ENCODE results near the gene ZNF687.
"Not testable (repeated sequence)": the region's sequence is repeated elsewhere in the genome, so short reads cannot be mapped to it uniquely, and the experiment has no call there.

Gene ZNF687, protein sequence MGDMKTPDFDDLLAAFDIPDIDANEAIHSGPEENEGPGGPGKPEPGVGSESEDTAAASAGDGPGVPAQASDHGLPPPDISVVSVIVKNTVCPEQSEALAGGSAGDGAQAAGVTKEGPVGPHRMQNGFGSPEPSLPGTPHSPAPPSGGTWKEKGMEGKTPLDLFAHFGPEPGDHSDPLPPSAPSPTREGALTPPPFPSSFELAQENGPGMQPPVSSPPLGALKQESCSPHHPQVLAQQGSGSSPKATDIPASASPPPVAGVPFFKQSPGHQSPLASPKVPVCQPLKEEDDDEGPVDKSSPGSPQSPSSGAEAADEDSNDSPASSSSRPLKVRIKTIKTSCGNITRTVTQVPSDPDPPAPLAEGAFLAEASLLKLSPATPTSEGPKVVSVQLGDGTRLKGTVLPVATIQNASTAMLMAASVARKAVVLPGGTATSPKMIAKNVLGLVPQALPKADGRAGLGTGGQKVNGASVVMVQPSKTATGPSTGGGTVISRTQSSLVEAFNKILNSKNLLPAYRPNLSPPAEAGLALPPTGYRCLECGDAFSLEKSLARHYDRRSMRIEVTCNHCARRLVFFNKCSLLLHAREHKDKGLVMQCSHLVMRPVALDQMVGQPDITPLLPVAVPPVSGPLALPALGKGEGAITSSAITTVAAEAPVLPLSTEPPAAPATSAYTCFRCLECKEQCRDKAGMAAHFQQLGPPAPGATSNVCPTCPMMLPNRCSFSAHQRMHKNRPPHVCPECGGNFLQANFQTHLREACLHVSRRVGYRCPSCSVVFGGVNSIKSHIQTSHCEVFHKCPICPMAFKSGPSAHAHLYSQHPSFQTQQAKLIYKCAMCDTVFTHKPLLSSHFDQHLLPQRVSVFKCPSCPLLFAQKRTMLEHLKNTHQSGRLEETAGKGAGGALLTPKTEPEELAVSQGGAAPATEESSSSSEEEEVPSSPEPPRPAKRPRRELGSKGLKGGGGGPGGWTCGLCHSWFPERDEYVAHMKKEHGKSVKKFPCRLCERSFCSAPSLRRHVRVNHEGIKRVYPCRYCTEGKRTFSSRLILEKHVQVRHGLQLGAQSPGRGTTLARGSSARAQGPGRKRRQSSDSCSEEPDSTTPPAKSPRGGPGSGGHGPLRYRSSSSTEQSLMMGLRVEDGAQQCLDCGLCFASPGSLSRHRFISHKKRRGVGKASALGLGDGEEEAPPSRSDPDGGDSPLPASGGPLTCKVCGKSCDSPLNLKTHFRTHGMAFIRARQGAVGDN

DNA sequence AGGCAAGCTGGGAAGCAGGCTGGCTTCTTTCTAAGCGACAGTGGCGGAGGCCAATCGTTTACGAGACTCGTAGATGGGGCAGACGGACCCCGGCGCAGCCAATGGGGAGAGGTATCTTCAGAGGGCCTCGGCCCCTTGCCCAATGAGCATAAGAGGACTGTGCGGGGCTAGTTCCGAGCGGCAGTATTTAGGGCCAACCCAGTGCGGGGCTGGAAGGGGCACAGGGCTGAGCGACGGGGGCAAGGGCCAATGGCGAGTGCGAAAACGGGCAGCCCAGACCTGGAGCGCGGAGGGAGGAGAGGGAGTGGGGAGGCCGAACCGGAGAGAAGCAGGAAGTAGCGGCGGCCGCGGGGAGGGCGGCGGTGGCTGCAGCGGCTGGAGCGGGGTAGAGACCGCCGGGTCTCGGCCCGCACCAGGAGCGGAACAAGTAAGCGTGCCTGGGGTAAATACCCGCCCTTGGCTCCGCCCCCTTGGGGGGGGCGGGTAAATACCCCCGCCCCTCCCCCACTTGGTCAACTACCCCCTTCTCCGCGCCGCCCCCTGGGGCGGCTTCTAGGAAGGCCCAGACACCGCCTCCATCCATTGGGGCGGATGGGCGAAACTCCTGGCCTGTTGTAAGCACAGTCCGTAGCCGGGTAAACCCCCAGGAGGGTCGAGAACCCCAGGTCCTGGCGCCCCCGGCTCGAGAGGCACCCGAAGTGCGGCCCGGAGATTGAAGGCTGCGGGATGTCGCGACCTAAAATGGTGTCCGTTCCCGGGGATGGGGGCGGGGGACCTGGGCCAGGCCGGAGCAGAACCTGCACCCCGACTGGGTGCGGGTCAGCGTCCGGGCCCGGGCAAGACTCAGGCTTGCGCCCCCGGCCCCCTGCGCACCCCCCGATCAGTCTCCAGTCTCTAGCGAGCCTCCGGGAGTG is at the start of gene ZNF687:
ZNF687 (plus strand) TSS at position 331 of the 914 bp plus-strand sequence. CDS start 3,993 bp downstream, outside the sequence.
- DNase-seq: peak; percentile 100

DNA sequence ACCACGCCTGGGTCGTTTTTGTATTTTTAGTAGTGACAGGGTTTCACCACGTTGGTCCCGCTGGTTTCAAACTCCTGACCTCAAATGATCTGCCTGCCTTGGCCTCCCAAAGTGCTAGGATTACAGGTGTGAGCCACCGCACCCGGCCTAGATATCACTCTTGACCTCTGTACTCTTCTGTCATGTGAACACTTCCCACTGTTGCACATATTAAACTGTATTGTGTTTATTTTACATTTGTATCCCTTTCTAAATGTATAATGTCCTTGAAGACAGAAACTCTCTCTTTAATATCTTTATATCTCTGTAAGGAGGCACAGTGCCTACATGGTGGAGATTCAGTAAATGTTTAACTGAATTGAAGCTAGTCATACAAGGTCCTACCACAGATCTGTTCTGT is 46.9 kb upstream of the ZNF687 start:
- no peak for DNase-seq

DNA sequence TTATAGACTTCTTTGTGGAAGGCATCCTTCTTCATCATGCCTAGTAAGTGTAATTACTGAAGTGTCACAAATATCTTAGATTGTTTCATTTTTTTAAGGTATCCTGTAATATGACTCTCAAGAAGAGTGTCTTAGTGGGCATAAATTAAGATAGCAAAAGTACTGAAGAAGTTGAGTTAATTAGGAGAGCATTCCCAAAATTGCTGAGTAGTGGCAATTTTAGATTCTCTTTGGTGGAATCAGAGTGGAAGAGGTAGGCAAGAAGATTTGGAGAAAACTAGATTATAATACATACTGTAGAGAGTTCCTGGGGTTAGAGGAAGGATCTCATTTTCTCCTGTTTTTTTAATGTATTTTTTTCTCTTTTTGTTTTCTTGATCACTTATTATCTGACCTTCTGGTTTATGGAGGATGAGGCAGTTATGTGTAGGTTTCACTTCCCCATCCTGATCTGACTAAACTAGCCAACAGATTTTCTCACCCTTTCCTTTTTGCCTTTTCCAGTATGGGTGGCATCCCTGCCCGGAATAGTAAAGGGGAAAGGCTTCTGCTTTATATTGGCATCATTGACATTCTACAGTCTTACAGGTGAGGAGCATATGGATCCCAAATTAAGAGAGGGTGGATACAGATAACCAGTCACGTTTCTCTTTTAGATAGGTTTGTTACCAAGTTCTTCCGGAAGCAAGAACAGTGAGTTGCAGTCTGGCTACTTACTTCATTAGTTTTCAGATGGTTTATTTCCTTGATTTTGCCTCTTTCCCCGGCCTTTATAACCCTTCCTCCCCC is 44.2 kb upstream of the ZNF687 start:
- DNase-seq: no peak

DNA sequence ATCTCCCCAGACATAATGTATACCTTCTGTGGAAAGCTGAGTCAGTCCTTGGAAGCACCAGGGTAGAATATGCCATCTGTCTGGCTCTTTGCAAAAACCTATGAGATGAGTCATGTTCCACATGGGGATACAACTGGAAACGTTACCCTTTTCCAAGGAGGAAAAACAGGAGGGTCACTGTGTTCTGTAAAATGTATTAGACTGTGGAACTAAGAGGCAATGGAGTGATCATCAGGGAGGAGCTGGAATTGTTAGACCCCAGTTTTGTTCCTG is 43.7 kb upstream of the ZNF687 start:
- no peak for DNase-seq

DNA sequence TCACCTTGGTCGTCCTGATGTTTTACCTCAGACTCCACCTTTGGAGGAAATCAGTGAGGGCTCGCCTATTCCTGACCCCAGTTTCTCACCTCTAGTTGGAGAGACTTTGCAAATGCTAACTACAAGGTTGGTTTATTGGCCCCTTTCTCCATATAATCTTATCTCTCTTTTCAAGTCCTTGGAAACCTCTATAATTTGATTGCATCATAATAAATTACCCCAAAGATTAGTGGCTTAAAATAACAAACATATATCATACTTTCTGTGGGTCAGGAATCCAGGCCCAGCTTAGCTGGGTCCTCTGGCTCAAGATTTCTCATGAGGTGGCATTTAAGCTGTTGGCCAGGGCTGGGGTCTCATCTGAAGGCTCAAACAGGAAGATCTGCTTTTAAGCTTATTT is 39.7 kb upstream of the ZNF687 start:
- DNase-seq: no peak

DNA sequence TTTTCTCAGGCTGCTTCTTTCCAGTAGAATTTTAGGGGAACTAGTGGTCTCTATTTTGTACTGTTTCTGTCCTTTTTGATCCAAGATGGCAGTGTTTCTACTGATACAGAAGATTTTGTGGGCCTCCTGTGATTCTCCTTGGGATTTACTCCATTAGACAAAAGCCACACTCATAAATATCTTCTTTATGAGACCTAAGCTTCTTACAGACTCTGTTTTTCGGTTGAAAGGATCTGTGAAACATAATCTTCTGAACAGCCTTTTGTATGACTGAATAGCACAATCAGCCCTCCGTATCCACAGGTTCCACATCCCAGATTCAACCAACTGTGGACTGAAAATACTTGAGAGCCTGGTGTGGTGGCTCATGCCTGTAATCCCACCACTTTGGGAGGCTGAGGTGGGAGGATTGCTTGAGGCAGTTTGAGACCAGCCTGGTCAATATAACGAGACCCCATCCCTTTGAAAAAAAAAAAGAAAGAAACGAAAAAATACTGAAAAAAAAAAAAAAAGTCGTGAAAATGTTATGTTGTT is 38.3 kb upstream of the ZNF687 start:
- DNase-seq: no peak

DNA sequence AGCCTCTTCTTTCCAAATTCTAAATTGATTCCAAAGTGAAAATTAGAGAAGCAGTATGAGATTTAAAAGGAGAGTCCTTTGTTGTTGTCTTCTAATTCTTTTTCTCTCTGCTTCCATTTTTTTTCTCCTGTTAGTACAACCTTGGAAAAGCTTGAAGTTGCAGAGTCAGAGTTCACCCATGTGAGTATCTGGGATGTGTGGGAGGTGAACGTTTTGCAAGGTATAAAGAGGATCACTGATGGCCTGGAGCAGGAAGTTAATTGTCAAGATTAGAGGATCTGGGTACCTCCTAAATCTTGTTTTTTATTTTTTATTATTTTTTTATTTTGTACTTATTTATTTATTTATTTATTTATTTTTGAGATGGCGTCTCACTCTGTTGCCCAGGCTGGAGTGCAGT is 35.3 kb upstream of the ZNF687 start:
- DNase-seq: no peak

GRCh38 chr1:151251656-151252470 is 30.2 kb upstream of the ZNF687 start:
- DNase-seq: peak; percentile 84

DNA sequence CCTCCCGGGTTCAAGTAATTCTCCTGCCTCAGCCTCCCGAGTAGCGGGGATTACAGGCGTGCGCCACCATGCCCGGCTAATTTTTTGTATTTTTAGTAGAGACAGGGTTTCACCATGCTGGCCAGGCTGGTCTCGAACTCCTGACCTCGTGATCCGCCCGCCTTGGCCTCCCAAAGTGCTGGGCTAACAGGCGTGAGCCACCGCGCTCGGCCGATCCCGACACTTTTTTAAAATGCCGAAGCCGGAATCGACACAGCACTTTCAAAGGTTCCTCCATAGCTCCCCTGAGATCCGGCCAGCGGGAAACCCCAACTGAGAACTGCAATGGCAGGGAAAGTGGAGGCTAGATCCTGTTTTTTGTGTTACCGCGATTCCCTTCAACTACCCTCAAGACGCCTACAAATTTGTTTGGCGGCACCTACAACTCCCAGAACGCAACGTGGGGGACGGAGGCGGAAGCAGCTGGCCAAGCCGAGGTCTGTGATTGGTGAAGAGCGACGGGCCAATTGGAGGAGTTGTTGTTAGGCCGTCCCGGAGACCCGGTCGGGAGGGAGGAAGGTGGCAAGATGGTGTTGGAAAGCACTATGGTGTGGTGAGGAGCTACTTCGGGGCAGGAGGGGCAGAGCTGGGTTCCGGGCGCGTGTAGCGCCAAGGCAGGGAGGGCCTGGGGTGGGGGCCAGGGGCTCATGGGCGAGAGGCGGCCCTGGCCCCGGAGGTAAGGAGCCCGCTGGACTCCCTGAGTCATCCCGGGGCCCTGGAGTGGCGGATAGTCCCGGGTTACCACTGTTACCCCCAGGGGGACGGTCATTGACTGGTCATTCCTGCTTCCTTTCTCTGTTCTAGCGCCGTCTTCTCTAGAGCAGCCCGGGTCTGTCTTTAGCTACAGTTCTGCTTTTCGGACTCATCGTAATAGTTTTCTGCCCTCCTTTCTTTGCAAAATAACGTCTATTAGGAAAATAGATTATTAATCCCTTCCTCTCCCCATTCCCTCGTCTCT is 27.6 kb upstream of the ZNF687 start, which contains the start of gene PSMD4:
PSMD4 (plus strand) TSS at position 518 of the 997 bp plus-strand sequence; CDS start at position 567, 49 bp downstream.
- DNase-seq: peak; percentile 95

GRCh38 chr1:151255381-151255780 is 26.7 kb upstream of the ZNF687 start:
- no peak for DNase-seq

- DNase-seq: no peak
Measured at GRCh38 chr1:151259351-151259750, 22.7 kb upstream of the ZNF687 start.

- DNase-seq: no peak
Measured at GRCh38 chr1:151265446-151266236, 16.5 kb upstream of the ZNF687 start.

GRCh38 chr1:151266315-151266714 is 15.8 kb upstream of the ZNF687 start:
- DNase-seq: no peak

- DNase-seq: no peak
Measured at GRCh38 chr1:151266821-151267220, 15.3 kb upstream of the ZNF687 start.

- no peak for DNase-seq
Measured at GRCh38 chr1:151267760-151268159, 14.3 kb upstream of the ZNF687 start.

DNA sequence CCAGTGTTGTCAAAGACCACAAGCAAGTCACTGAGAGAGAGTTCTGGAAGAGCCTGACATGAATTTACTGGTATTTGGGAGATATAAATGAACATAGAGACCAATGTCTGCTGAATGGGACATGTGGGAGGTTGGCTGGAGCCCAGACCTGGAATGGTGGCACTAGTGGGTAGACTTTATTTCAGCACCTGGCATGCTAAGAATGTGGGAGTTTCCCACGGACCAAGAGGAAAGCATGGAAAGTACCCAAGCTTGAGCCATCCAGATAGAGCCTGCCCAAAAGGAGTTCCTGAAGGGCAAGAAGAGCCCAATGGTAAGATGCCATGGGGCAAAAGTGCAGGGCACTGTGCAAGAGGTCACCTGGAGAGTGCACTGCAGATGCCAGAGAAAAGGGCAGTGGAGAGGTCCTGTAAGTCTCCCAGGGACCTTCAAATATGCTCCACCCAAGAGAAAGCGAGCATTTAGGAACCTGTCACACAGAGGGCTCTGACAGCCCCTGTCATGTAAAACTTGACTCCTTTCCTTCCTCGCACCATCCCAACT is 8.1 kb upstream of the ZNF687 start:
- no peak for DNase-seq

DNA sequence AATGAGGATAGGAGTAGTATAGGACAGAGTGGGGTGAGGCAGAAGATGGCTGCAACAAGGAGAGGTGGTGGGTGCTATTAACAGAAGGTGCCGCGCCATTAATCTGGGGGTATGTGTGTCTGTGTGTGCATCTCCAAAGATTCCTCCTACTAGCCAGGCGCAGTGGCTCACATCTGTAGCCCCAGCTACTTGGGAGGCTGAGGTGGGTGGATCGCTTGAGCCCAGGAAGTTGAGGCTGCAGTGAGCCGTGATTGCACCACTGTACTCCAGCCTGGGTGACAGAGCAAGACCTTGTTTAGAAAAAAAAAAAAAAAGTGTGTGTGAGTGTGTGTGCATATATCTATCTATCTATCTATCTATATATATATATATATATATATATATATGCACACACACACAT is 6.8 kb upstream of the ZNF687 start:
- not testable (repeated sequence) for DNase-seq

DNA sequence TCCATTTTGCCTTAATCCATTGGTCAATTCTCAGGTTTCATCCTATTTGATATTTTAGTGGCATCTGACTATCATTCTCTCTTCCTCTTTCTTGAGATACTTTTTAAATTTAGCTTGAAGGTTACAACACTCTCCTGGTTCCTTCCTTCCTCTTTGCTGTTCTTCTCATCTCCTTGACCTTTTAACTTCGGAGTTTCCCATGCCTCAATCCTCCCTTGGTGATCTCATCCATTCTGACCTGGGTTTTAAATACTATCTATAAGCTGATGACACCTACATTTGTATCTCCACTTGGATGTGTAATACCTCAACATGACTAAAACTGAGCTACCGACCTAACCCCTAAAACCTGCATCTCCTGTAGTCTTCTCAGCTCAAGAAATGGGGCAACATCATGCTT is 4.8 kb upstream of the ZNF687 start:
- no peak for DNase-seq

Data from NCI-H1105 treated with DMSO at 0.1 percent for 48 hours (cell line).